ENCODE data around the gene GABRR2.

The GABRR2 gene

GRCh38 chr6:89324304-89324703 lies 9.2 kb upstream of the GABRR2 start:
- Histone ChIP-seq H3K27ac (ENCODE audit: low read length) (no peak overlapping the region), H3K4me1 (ENCODE audit: control insufficient read depth, insufficient read depth, low read length) (no peaks in the 10 kb centered on the region), H3K27me3 (ENCODE audit: control insufficient read depth, insufficient read depth, low read length) (no peaks in the 10 kb centered on the region), H3K36me3 (ENCODE audit: control insufficient read depth, insufficient read depth, low read length) (no peaks in the 10 kb centered on the region), H3K4me3 (ENCODE audit: low read length) (no peak overlapping the region), H3K9me3 (ENCODE audit: control insufficient read depth, insufficient read depth, low read length) (no peaks in the 10 kb centered on the region)
- DNase-seq (ENCODE audit: low read depth, low spot score): no peak
- no CpG with 5 or more reads among the region's 3 CpGs for WGBS (ENCODE audit: insufficient coverage, insufficient read length)

DNA sequence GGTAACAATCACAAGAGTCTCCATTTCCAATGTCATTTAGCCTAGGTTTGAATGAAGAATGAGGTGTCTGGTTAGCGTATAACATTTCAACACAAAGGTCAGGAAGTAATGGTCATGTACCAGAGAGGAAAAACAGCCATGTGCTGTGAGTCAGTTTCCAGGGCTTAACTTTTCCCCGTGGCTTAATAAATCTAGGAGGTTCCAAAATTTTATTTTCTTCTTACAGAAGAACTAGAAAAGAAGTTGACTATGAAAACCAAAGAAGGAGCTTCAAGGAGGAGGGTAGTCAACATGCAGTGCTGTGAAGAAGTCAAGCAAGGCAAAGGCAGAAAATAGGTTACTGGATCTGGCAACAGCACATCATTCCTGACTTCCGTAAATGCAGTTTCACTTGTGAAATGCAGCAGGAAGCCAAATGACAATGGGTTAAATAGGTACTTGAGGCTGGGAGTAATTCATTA lies 8.4 kb upstream of the GABRR2 start:
- H3K27me3 ChIP-seq (ENCODE audit: control insufficient read depth, insufficient read depth, low read length): no peaks in the 10 kb centered on the region
- H3K36me3 ChIP-seq (ENCODE audit: control insufficient read depth, insufficient read depth, low read length): no peaks in the 10 kb centered on the region
- no peaks in the 10 kb centered on the region for H3K4me1 ChIP-seq (ENCODE audit: control insufficient read depth, insufficient read depth, low read length)
- H3K4me3 ChIP-seq (ENCODE audit: low read length): no peak overlapping the region
- no peak for DNase-seq (ENCODE audit: low read depth, low spot score)
- no peak overlapping the region for H3K27ac ChIP-seq (ENCODE audit: low read length)
- WGBS (ENCODE audit: insufficient coverage, insufficient read length): no CpG with 5 or more reads among the region's 3 CpGs
- H3K9me3 ChIP-seq (ENCODE audit: control insufficient read depth, insufficient read depth, low read length): no peaks in the 10 kb centered on the region

DNA sequence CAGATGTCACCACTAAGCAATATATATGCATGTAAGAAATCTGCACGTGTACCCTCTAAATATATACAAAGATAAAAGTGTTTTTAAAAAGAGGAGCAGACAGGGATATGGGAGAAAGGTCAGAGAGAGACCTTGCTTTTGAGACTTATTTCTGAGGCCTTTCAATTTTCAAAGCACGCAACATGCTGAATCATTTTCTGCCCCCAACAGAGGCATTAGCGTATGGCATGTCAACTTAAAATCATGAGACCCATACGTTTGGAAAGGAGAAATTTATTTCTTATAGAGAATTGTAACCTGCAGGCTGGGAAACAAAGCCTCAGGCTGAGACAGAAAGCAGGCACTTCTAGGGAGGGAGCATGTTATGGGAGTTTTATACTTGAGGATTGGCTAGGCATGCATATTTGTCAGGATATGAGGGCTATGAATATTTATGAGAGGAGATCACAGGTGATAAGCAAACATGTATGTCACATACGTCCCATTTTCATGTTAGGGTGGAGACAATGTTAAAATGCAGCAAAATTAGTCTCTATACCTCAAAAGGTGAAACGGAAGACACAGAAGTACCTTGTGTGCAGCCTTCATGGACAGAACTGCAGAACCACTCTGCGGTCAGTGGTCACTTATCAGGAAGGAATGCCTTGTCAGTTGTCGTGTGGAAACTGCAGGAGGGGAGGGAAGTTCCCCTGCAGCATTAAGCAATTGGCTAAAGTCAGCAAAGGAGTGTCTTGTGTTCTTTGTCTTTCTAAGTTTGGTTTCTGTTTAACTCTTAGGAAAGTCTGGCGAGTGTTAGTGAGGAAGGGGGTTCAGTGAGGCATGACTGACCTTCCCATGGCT lies 6.3 kb upstream of the GABRR2 start:
- Histone ChIP-seq H3K4me3 (ENCODE audit: low read length) (no peak overlapping the region), H3K9me3 (ENCODE audit: control insufficient read depth, insufficient read depth, low read length) (no peaks in the 10 kb centered on the region), H3K27ac (ENCODE audit: low read length) (no peak overlapping the region), H3K27me3 (ENCODE audit: control insufficient read depth, insufficient read depth, low read length) (no peaks in the 10 kb centered on the region), H3K4me1 (ENCODE audit: control insufficient read depth, insufficient read depth, low read length) (no peaks in the 10 kb centered on the region), H3K36me3 (ENCODE audit: control insufficient read depth, insufficient read depth, low read length) (no peaks in the 10 kb centered on the region)
- WGBS (ENCODE audit: insufficient coverage, insufficient read length): no CpG with 5 or more reads among the region's 9 CpGs
- DNase-seq (ENCODE audit: low read depth, low spot score): no peak

DNA sequence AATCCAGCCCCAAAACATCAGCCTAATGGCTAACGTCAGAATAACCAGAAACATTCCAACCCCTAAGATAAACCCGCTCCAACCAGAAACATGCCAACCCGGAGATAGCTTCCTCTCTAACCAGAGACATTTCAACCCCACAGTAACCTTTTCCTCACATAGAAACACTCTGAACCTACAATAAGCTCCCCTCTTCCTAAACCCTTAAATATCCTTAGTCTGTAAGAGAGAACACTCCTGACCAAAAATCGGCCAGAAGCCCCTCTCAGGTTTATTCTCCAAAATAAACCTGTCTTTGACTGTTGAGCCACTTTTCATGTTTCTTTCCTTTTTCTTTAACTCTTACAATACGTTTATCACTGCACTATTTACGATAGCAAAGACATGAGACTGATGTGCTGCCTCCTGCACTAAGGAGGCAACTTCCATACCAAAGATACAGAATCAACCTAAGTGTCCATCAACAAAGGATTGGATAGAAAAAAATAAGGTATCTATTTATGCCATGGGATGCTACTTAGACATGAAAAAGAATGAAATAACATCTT lies 5.0 kb upstream of the GABRR2 start:
- no peak overlapping the region for H3K4me3 ChIP-seq (ENCODE audit: low read length)
- H3K36me3 ChIP-seq (ENCODE audit: control insufficient read depth, insufficient read depth, low read length): no peaks in the 10 kb centered on the region
- WGBS (ENCODE audit: insufficient coverage, insufficient read length): no CpG with 5 or more reads among the region's 6 CpGs
- no peaks in the 10 kb centered on the region for H3K9me3 ChIP-seq (ENCODE audit: control insufficient read depth, insufficient read depth, low read length)
- no peaks in the 10 kb centered on the region for H3K27me3 ChIP-seq (ENCODE audit: control insufficient read depth, insufficient read depth, low read length)
- no peaks in the 10 kb centered on the region for H3K4me1 ChIP-seq (ENCODE audit: control insufficient read depth, insufficient read depth, low read length)
- no peak for DNase-seq (ENCODE audit: low read depth, low spot score)
- H3K27ac ChIP-seq (ENCODE audit: low read length): no peak overlapping the region

DNA sequence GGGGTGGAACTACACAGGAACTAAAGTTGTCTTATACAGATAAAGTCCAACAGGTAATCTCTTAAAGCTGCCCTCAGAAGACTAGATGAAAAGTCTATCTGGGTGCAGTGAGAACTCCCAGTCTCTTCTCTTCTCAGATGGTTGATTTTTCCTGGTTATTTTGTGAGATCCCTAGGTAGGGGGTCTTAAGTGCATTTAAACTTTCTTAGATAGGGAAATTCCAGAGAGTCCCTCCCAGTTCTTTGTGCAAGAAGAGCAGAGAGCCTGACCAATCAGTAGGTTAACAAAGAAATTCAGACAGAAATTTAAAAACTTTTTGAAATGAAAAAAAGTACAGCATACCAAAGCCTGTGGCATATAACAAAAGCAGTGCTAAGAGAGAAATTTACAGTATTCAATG lies 2.0 kb upstream of the GABRR2 start:
- Histone ChIP-seq H3K9me3 (ENCODE audit: control insufficient read depth, insufficient read depth, low read length) (no peaks in the 10 kb centered on the region), H3K4me1 (ENCODE audit: control insufficient read depth, insufficient read depth, low read length) (peaks cover 1% of the 10 kb centered on the region; the same call in 1 of the 2 replicates), H3K27ac (ENCODE audit: low read length) (no peak overlapping the region), H3K27me3 (ENCODE audit: control insufficient read depth, insufficient read depth, low read length) (no peaks in the 10 kb centered on the region), H3K4me3 (ENCODE audit: low read length) (no peak overlapping the region), H3K36me3 (ENCODE audit: control insufficient read depth, insufficient read depth, low read length) (no peaks in the 10 kb centered on the region)
- no peak for DNase-seq (ENCODE audit: low read depth, low spot score)

- Histone ChIP-seq H3K9me3 (ENCODE audit: control insufficient read depth, insufficient read depth, low read length) (no peaks in the 10 kb centered on the region), H3K27ac (ENCODE audit: low read length) (no peak overlapping the region), H3K36me3 (ENCODE audit: control insufficient read depth, insufficient read depth, low read length) (no peaks in the 10 kb centered on the region), H3K4me3 (ENCODE audit: low read length) (no peak overlapping the region), H3K27me3 (ENCODE audit: control insufficient read depth, insufficient read depth, low read length) (no peaks in the 10 kb centered on the region), H3K4me1 (ENCODE audit: control insufficient read depth, insufficient read depth, low read length) (peaks cover 1% of the 10 kb centered on the region; the same call in 1 of the 2 replicates)
- no CpG with 5 or more reads among the region's 7 CpGs for WGBS (ENCODE audit: insufficient coverage, insufficient read length)
- DNase-seq (ENCODE audit: low read depth, low spot score): no peak
These were observed 407 bp downstream of the GABRR2 start for GRCh38 chr6:89314692-89315091.

DNA sequence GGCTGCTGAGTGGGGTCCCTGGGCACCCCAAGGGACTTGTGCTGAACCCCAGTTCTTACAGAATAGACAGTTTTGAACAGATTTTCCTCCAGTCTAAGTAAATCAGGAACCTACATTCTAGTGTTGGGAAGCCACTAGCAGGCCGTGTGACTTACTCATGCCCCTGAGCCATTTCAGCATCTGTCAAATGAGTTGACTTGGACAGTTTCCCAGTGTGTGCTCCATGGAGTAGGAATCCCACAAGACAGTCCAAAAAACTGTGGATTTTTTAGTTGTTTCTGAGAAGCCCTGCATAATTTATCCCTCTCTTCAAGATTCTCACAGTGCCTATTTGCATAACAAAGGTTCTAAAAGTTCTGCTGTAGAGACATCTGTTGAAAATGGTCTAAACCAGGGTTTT lies 2.1 kb downstream of the GABRR2 start:
- H3K4me3 ChIP-seq (ENCODE audit: low read length): no peak overlapping the region
- no peak for DNase-seq (ENCODE audit: low read depth, low spot score)
- no peaks in the 10 kb centered on the region for H3K27me3 ChIP-seq (ENCODE audit: control insufficient read depth, insufficient read depth, low read length)
- H3K36me3 ChIP-seq (ENCODE audit: control insufficient read depth, insufficient read depth, low read length): no peaks in the 10 kb centered on the region
- no CpG with 5 or more reads among the region's 1 CpG for WGBS (ENCODE audit: insufficient coverage, insufficient read length)
- no peak overlapping the region for H3K27ac ChIP-seq (ENCODE audit: low read length)
- peaks cover 1% of the 10 kb centered on the region; the same call in 1 of the 2 replicates for H3K4me1 ChIP-seq (ENCODE audit: control insufficient read depth, insufficient read depth, low read length)
- no peaks in the 10 kb centered on the region for H3K9me3 ChIP-seq (ENCODE audit: control insufficient read depth, insufficient read depth, low read length)

DNA sequence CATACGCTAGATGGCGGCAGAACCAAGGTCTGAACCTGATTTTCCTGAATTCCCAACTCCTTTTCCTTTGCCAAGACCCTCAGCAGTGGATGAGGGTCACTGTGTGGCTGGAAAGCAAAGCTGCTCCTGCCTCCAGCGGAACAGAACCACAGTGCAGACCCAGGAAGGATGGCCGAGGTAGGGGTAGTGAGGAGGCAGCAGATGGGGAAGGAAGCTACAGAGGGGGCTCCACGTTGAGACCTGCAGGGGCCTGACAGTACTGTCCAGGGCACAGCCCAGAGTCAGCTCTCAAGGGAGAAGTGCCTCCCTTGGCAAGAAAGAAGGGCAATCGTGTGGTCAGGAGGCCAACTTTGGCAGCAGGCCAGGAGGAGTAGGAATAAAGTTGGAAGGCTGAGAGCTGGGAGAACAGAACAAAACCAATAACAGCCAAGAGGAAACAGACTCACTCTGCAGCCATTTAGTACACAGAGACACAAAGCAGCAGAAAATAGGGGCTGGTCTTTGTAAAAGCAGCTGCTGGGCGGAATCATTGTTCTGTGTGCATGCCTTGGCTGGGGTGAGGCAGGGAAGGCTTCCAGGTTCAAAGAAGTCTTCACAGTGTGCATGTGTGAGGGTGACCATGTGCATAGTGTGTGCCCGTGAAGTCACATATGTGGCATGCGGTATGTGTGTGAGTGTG lies 3.1 kb downstream of the GABRR2 start:
- H3K4me3 ChIP-seq (ENCODE audit: low read length): no peak overlapping the region
- peak; percentile 73 for DNase-seq (ENCODE audit: low read depth, low spot score)
- H3K27me3 ChIP-seq (ENCODE audit: control insufficient read depth, insufficient read depth, low read length): no peaks in the 10 kb centered on the region
- H3K27ac ChIP-seq (ENCODE audit: low read length): no peak overlapping the region
- no peaks in the 10 kb centered on the region for H3K36me3 ChIP-seq (ENCODE audit: control insufficient read depth, insufficient read depth, low read length)
- H3K9me3 ChIP-seq (ENCODE audit: control insufficient read depth, insufficient read depth, low read length): no peaks in the 10 kb centered on the region
- no CpG with 5 or more reads among the region's 9 CpGs for WGBS (ENCODE audit: insufficient coverage, insufficient read length)
- peaks cover 1% of the 10 kb centered on the region; the same call in 1 of the 2 replicates for H3K4me1 ChIP-seq (ENCODE audit: control insufficient read depth, insufficient read depth, low read length)

- Histone ChIP-seq H3K4me1 (ENCODE audit: control insufficient read depth, insufficient read depth, low read length) (peaks cover 1% of the 10 kb centered on the region; the same call in 1 of the 2 replicates), H3K9me3 (ENCODE audit: control insufficient read depth, insufficient read depth, low read length) (no peaks in the 10 kb centered on the region), H3K36me3 (ENCODE audit: control insufficient read depth, insufficient read depth, low read length) (no peaks in the 10 kb centered on the region), H3K27ac (ENCODE audit: low read length) (no peak overlapping the region), H3K27me3 (ENCODE audit: control insufficient read depth, insufficient read depth, low read length) (no peaks in the 10 kb centered on the region), H3K4me3 (ENCODE audit: low read length) (no peak overlapping the region)
- no peak for DNase-seq (ENCODE audit: low read depth, low spot score)
- WGBS (ENCODE audit: insufficient coverage, insufficient read length): no CpG with 5 or more reads among the region's 5 CpGs
These were observed 3.6 kb downstream of the GABRR2 start for GRCh38 chr6:89311530-89311852.

- Histone ChIP-seq H3K27me3 (ENCODE audit: control insufficient read depth, insufficient read depth, low read length) (no peaks in the 10 kb centered on the region), H3K27ac (ENCODE audit: low read length) (no peak overlapping the region)
These were observed 4.2 kb downstream of the GABRR2 start for GRCh38 chr6:89310929-89311328.

More at GRCh38 chr6:89310929-89311328, 4.2 kb downstream of the GABRR2 start:
- H3K4me3 ChIP-seq (ENCODE audit: low read length): no peak overlapping the region
- H3K36me3 ChIP-seq (ENCODE audit: control insufficient read depth, insufficient read depth, low read length): no peaks in the 10 kb centered on the region
- no peaks in the 10 kb centered on the region for H3K9me3 ChIP-seq (ENCODE audit: control insufficient read depth, insufficient read depth, low read length)
- no peak for DNase-seq (ENCODE audit: low read depth, low spot score)
- H3K4me1 ChIP-seq (ENCODE audit: control insufficient read depth, insufficient read depth, low read length): peaks cover 1% of the 10 kb centered on the region; the same call in 1 of the 2 replicates
- WGBS (ENCODE audit: insufficient coverage, insufficient read length): no CpG with 5 or more reads among the region's 11 CpGs

Data from iPS DF 6.9 (cell line).